H9 (cell line): ENCODE data around the gene MRPS27. TPM values are rescaled to one million over a fixed set of nuclear protein-coding genes. Genes with fewer than 3 reads are reported as not detected.

Experiments used
- DNase-seq: peaks from one replicate; pipeline ENCODE4 v3.0.0-alpha.2; 2017
- H2AFZ ChIP-seq: one replicate; pipeline ENCODE4 v1.6.1; 2013; ENCODE audit warnings: mild to moderate bottlenecking, low read length, control low read depth, moderate library complexity
- H2AK5ac ChIP-seq: 2 replicates; pipeline ENCODE4 v1.6.1; 2013; ENCODE audit warnings: low read length, control low read depth, mixed read lengths; ENCODE audit not compliant: insufficient read length
- H2BK120ac ChIP-seq: one replicate; pipeline ENCODE4 v1.6.1; 2013; ENCODE audit warnings: low read depth, mild to moderate bottlenecking, low read length, control low read depth, inconsistent platforms; ENCODE audit not compliant: poor library complexity, severe bottlenecking
- H2BK12ac ChIP-seq: 2 replicates; pipeline ENCODE4 v1.6.1; 2013; ENCODE audit warnings: low read length, control low read depth, mixed read lengths, low read depth; ENCODE audit not compliant: insufficient read length
- H2BK15ac ChIP-seq: 2 replicates; pipeline ENCODE4 v1.6.1; 2013; ENCODE audit warnings: low read depth, low read length, control low read depth
- H2BK20ac ChIP-seq: one replicate; pipeline ENCODE4 v1.6.1; 2013; ENCODE audit warnings: low read depth, mild to moderate bottlenecking, low read length, control low read depth, inconsistent platforms; ENCODE audit not compliant: poor library complexity, severe bottlenecking
- H2BK5ac ChIP-seq: 2 replicates; pipeline ENCODE4 v1.6.1; 2013; ENCODE audit warnings: low read length, control low read depth, mixed read lengths; ENCODE audit not compliant: insufficient read length
- H3K14ac ChIP-seq: 2 replicates; pipeline ENCODE4 v1.6.1; 2013; ENCODE audit warnings: low read length, control low read depth; ENCODE audit not compliant: insufficient read depth
- H3K18ac ChIP-seq: 2 replicates; pipeline ENCODE4 v1.6.1; 2013; ENCODE audit warnings: low read depth, mild to moderate bottlenecking, mixed read lengths, low read length, control low read depth; ENCODE audit not compliant: insufficient read length
- H3K23ac ChIP-seq: 2 replicates; pipeline ENCODE4 v1.6.1; 2013; ENCODE audit warnings: low read length, control low read depth, mixed read lengths, low read depth; ENCODE audit not compliant: insufficient read length
- H3K23me2 ChIP-seq: 2 replicates; pipeline ENCODE4 v1.6.1; 2013; ENCODE audit warnings: low read depth, mild to moderate bottlenecking, mixed read lengths, low read length, control low read depth; ENCODE audit not compliant: insufficient read length, poor library complexity, severe bottlenecking
- H3K27ac ChIP-seq: 2 replicates; pipeline ENCODE4 v1.5.1; 2013; ENCODE audit warnings: low read length, control low read depth, mixed read lengths, low read depth; ENCODE audit not compliant: insufficient read length
- H3K27me3 ChIP-seq: 2 replicates; pipeline ENCODE4 v1.6.1; 2013; ENCODE audit warnings: low read length, control low read depth, inconsistent platforms; ENCODE audit not compliant: insufficient read depth
- H3K4ac ChIP-seq: 2 replicates; pipeline ENCODE4 v1.6.1; 2013; ENCODE audit warnings: low read depth, mild to moderate bottlenecking, control low read depth, inconsistent platforms, low read length, moderate library complexity
- H3K4me1 ChIP-seq: 2 replicates; pipeline ENCODE4 v1.6.1; 2013; ENCODE audit warnings: low read length, control low read depth, inconsistent platforms; ENCODE audit not compliant: insufficient read depth
- H3K4me2 ChIP-seq: 2 replicates; pipeline ENCODE4 v1.6.1; 2013; ENCODE audit warnings: low read length, control low read depth, mixed read lengths; ENCODE audit not compliant: insufficient read length, insufficient read depth
- H3K56ac ChIP-seq: 2 replicates; pipeline ENCODE4 v1.6.1; 2013; ENCODE audit warnings: low read depth, mild to moderate bottlenecking, mixed read lengths, low read length, control low read depth; ENCODE audit not compliant: insufficient read length
- H3K79me1 ChIP-seq: 2 replicates; pipeline ENCODE4 v1.6.1; 2013; ENCODE audit warnings: low read depth, mild to moderate bottlenecking, moderate library complexity, low read length, control low read depth, inconsistent platforms; ENCODE audit not compliant: insufficient read depth, poor library complexity, severe bottlenecking
- H3K79me2 ChIP-seq: 2 replicates; pipeline ENCODE4 v1.6.1; 2013; ENCODE audit warnings: low read length, control low read depth, inconsistent platforms; ENCODE audit not compliant: insufficient read depth
- H3K9ac ChIP-seq: 2 replicates; pipeline ENCODE4 v1.6.1; 2013; ENCODE audit warnings: low read length, control low read depth, mixed read lengths; ENCODE audit not compliant: insufficient read length; ENCODE audit errors: extremely low read depth
- H3K9me3 ChIP-seq: one replicate; pipeline ENCODE4 v1.6.1; 2013; ENCODE audit warnings: low read depth, low read length, inconsistent platforms; ENCODE audit not compliant: control insufficient read depth
- H3T11ph ChIP-seq: one replicate; pipeline ENCODE4 v1.6.1; 2013; ENCODE audit warnings: mild to moderate bottlenecking, low read length, control low read depth, inconsistent platforms
- H4K20me1 ChIP-seq: one replicate; pipeline ENCODE4 v1.6.1; 2013; ENCODE audit not compliant: control insufficient read depth, insufficient read length, insufficient read depth
- H4K5ac ChIP-seq: 2 replicates; pipeline ENCODE4 v1.6.1; 2013; ENCODE audit warnings: low read depth, mild to moderate bottlenecking, mixed read lengths, low read length, control low read depth; ENCODE audit not compliant: insufficient read length
- H4K8ac ChIP-seq: replicated peaks from 2 replicates; pipeline ENCODE4 v1.6.1; 2013; ENCODE audit warnings: low read length, control low read depth, mixed read lengths, low read depth; ENCODE audit not compliant: insufficient read length
- H4K91ac ChIP-seq: 2 replicates; pipeline ENCODE4 v1.6.1; 2013; ENCODE audit warnings: low read depth, mild to moderate bottlenecking, moderate library complexity, mixed read lengths, low read length, control low read depth; ENCODE audit not compliant: insufficient read length
- H3K27ac Mint-ChIP-seq, 3 experiments: 2 replicates in 2 of 3; 3 replicates in 1 of 3; pipeline ENCODE4 v1.8.0; 2020 to 2021; ENCODE audit warnings: mixed read lengths in 3 of 3, mild to moderate bottlenecking in 1 of 3, moderate library complexity in 1 of 3
- H3K27me3 Mint-ChIP-seq: 2 replicates; pipeline ENCODE4 v1.8.0; 2021; ENCODE audit warnings: low read depth, mild to moderate bottlenecking, moderate library complexity, mixed read lengths
- H3K36me3 Mint-ChIP-seq, 3 experiments: 2 replicates in 2 of 3; 3 replicates in 1 of 3; pipeline ENCODE4 v1.8.0; 2020 to 2021; ENCODE audit warnings: low read depth in 3 of 3, mixed read lengths in 3 of 3; ENCODE audit not compliant: insufficient read depth in 1 of 3
- H3K4me1 Mint-ChIP-seq, 2 experiments: 2 replicates each; pipeline ENCODE4 v1.8.0; 2020; ENCODE audit warnings: mixed read lengths in 2 of 2
- H3K4me3 Mint-ChIP-seq, 2 experiments: 2 replicates in 1 of 2; 3 replicates in 1 of 2; pipeline ENCODE4 v1.8.0; 2020 to 2021; ENCODE audit warnings: mild to moderate bottlenecking in 2 of 2, mixed read lengths in 2 of 2, moderate library complexity in 1 of 2
- H3K9me3 Mint-ChIP-seq, 2 experiments: 2 replicates in 1 of 2; 3 replicates in 1 of 2; pipeline ENCODE4 v1.8.0; 2020; ENCODE audit warnings: mild to moderate bottlenecking in 2 of 2, mixed read lengths in 2 of 2, moderate library complexity in 1 of 2
- WGBS: extraction: QIAGEN DNeasy Blood & Tissue Kit; methylation state at CpG from one replicate; pipeline ENCODE4 v1.1.7; 2013; ENCODE audit warnings: missing lambda C conversion rate, low lambda C conversion rate, mixed read lengths; ENCODE audit not compliant: insufficient read length; ENCODE audit errors: extremely low coverage; 5-methylcytosine and 5-hydroxymethylcytosine counted together
- total RNA-seq: library from RNA; stranded (reverse); gene quantifications from 2 replicates; pipeline ENCODE4 v1.2.1, GENCODE V29; 2021
- TF ChIP-seq, protein P1 (sequence below): fragments of 200-600 bp; sonication (generic); conservative IDR thresholded peaks from 3 replicates; pipeline ENCODE4 v1.8.0; 2021; ENCODE audit warnings: antibody characterized with exemption, mild to moderate bottlenecking

Gene MRPS27
- total RNA-seq, 1 experiment from 2014 or later: 83.3 TPM

DNA sequence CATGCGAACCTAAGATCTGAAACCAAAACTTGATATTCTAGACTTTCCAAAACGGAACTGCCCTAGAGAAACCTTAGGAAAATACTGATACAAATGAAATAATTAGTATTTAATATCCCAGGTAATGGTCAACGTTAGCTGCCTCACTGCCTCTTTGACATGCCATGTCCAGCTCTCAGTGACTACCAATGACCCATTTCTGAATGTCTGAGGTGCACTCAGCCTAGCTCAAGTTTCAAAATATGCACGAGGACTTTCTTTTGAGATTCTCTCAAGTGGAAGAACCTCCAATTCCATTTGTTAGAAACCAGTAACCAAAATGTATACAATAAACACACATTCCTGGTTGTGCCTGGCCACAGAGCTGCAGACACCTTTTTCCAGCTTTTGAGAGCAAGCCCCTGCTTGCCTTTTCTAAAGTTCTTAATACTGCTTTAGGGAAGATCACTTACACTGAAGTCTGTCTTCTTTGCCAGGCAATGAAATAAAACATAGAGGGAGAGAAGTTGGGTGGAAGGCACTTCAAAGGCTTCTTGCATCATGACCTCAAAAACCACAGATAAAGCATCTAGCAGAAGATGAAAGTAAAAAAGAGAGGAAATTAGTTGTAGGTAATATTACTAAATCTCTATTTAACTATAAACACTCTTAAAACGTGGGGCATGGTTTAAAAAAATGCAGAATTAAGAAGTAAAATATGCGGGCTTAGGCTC is 87.9 kb downstream of the MRPS27 start:
- H3T11ph ChIP-seq: no peak overlapping the region
- no peak overlapping the region for H4K8ac ChIP-seq
- H3K27me3 ChIP-seq: no peaks in the 10 kb centered on the region
- H3K4me2 ChIP-seq: no peak overlapping the region
- Mint-ChIP-seq H3K4me1 (peaks cover 29 to 31% of the 10 kb centered on the region in 2 experiments), H3K4me3 (no peak overlapping the region), H3K36me3 (peaks cover 10 to 30% (median 29%) of the 10 kb centered on the region in 3 experiments; a peak in 5 of 7 replicates), H3K27me3 (no peaks in the 10 kb centered on the region), H3K9me3 (no peaks in the 10 kb centered on the region), H3K27ac (no peak overlapping the region; a peak in 1 of 7 replicates)
- H2BK120ac ChIP-seq: no peak overlapping the region
- no peak overlapping the region for H2BK12ac ChIP-seq
- H3K56ac ChIP-seq: no peak overlapping the region
- no peak overlapping the region for H2BK20ac ChIP-seq
- WGBS: no CpG with 5 or more reads among the region's 6 CpGs
- no peaks in the 10 kb centered on the region for H4K20me1 ChIP-seq
- H2BK15ac ChIP-seq: no peak overlapping the region
- no peak overlapping the region for H2AFZ ChIP-seq
- no peak overlapping the region for H2BK5ac ChIP-seq
- H2AK5ac ChIP-seq: no peak overlapping the region
- no peaks in the 10 kb centered on the region for H3K79me1 ChIP-seq
- no peak overlapping the region for H3K18ac ChIP-seq
- H3K4ac ChIP-seq: no peak overlapping the region
- H3K23ac ChIP-seq: no peak overlapping the region
- no peak for DNase-seq
- H3K27ac ChIP-seq: no peak overlapping the region
- H4K91ac ChIP-seq: no peak overlapping the region
- H3K79me2 ChIP-seq: no peaks in the 10 kb centered on the region
- H3K23me2 ChIP-seq: no peaks in the 10 kb centered on the region
- H3K4me1 ChIP-seq: peaks cover 8% of the 10 kb centered on the region; the same call in 1 of the 2 replicates
- TF ChIP-seq, protein P1, sequence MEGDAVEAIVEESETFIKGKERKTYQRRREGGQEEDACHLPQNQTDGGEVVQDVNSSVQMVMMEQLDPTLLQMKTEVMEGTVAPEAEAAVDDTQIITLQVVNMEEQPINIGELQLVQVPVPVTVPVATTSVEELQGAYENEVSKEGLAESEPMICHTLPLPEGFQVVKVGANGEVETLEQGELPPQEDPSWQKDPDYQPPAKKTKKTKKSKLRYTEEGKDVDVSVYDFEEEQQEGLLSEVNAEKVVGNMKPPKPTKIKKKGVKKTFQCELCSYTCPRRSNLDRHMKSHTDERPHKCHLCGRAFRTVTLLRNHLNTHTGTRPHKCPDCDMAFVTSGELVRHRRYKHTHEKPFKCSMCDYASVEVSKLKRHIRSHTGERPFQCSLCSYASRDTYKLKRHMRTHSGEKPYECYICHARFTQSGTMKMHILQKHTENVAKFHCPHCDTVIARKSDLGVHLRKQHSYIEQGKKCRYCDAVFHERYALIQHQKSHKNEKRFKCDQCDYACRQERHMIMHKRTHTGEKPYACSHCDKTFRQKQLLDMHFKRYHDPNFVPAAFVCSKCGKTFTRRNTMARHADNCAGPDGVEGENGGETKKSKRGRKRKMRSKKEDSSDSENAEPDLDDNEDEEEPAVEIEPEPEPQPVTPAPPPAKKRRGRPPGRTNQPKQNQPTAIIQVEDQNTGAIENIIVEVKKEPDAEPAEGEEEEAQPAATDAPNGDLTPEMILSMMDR: no peak
- no peak overlapping the region for H4K5ac ChIP-seq
- H3K14ac ChIP-seq: no peak overlapping the region
- no peaks in the 10 kb centered on the region for H3K9me3 ChIP-seq
- H3K9ac ChIP-seq: no peak overlapping the region
